ENCODE measurements around the gene TMF1.

DNA sequence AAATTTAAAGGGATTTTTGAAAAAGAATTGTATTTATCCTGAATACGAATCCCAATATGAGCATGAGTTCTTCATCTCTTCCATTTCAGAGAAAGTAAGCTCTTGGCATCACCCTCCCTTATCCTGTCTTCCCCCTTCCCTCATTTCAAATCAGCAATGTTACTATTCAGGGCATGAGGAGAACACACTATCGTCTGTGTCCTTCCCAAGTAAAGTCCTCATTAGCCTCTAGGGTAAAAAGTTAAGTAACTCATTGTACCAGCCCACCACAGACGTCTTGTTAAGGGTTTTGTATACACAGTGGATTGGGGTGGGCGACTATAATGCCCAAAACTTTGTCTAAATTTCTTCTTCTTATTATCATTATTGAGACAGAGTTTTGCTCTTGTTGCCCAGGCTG, 47.4 kb upstream of the TMF1 start:
- TF ChIP-seq, protein P1, sequence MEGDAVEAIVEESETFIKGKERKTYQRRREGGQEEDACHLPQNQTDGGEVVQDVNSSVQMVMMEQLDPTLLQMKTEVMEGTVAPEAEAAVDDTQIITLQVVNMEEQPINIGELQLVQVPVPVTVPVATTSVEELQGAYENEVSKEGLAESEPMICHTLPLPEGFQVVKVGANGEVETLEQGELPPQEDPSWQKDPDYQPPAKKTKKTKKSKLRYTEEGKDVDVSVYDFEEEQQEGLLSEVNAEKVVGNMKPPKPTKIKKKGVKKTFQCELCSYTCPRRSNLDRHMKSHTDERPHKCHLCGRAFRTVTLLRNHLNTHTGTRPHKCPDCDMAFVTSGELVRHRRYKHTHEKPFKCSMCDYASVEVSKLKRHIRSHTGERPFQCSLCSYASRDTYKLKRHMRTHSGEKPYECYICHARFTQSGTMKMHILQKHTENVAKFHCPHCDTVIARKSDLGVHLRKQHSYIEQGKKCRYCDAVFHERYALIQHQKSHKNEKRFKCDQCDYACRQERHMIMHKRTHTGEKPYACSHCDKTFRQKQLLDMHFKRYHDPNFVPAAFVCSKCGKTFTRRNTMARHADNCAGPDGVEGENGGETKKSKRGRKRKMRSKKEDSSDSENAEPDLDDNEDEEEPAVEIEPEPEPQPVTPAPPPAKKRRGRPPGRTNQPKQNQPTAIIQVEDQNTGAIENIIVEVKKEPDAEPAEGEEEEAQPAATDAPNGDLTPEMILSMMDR (conservative IDR thresholded peaks at IDR 0.05 in 1 of 2, IDR thresholded peaks at IDR 0.05 in 1 of 2; ENCODE audit: low read depth in 1 of 2, low read length in 2 of 2): no peak
- no peak for TF ChIP-seq EZH2 (IDR thresholded peaks at IDR 0.05; ENCODE audit: low read length, missing control alignments)
